ENCODE measurements around the gene ZDHHC22. TPM values are rescaled to one million over a fixed set of nuclear protein-coding genes. Genes with fewer than 3 reads are reported as not detected.

The ZDHHC22 gene
- total and polyA plus RNA-seq, 2 of the 13 experiments (the other 11 are each of a cell fraction or from before 2014, with no cell fraction given), result not detected

- TF ChIP-seq, protein P1, sequence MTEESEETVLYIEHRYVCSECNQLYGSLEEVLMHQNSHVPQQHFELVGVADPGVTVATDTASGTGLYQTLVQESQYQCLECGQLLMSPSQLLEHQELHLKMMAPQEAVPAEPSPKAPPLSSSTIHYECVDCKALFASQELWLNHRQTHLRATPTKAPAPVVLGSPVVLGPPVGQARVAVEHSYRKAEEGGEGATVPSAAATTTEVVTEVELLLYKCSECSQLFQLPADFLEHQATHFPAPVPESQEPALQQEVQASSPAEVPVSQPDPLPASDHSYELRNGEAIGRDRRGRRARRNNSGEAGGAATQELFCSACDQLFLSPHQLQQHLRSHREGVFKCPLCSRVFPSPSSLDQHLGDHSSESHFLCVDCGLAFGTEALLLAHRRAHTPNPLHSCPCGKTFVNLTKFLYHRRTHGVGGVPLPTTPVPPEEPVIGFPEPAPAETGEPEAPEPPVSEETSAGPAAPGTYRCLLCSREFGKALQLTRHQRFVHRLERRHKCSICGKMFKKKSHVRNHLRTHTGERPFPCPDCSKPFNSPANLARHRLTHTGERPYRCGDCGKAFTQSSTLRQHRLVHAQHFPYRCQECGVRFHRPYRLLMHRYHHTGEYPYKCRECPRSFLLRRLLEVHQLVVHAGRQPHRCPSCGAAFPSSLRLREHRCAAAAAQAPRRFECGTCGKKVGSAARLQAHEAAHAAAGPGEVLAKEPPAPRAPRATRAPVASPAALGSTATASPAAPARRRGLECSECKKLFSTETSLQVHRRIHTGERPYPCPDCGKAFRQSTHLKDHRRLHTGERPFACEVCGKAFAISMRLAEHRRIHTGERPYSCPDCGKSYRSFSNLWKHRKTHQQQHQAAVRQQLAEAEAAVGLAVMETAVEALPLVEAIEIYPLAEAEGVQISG (CRISPR knock-in tag; IDR thresholded peaks at IDR 0.05), result peak; percentile 30; the same call in 1 of the 2 replicates
- TF ChIP-seq ZNF850 (CRISPR knock-in tag; conservative IDR thresholded peaks at IDR 0.05) (no peak), ZFP90 (CRISPR knock-in tag; IDR thresholded peaks at IDR 0.05; ENCODE audit: borderline replicate concordance) (no peak), ZFP36L2 (CRISPR knock-in tag; IDR thresholded peaks at IDR 0.05) (no peak), MED1 (CRISPR knock-in tag; IDR thresholded peaks at IDR 0.05) (no peak), ZNF34 (CRISPR knock-in tag; IDR thresholded peaks at IDR 0.05; ENCODE audit: borderline replicate concordance) (no peak), EP300 (IDR thresholded peaks at IDR 0.05; ENCODE audit: low read depth in 2 of 2, low read length in 2 of 2) (no peak), EP300 (CRISPR knock-in tag; IDR thresholded peaks at IDR 0.05; ENCODE audit: borderline replicate concordance) (no peak), RFX5 (IDR thresholded peaks at IDR 0.05; ENCODE audit: low read depth, low read length) (no peak), ZNF142 (CRISPR knock-in tag; IDR thresholded peaks at IDR 0.05) (no peak), ZNF749 (CRISPR knock-in tag; IDR thresholded peaks at IDR 0.05; ENCODE audit: borderline replicate concordance) (no peak)
- TF ChIP-seq, protein P2, sequence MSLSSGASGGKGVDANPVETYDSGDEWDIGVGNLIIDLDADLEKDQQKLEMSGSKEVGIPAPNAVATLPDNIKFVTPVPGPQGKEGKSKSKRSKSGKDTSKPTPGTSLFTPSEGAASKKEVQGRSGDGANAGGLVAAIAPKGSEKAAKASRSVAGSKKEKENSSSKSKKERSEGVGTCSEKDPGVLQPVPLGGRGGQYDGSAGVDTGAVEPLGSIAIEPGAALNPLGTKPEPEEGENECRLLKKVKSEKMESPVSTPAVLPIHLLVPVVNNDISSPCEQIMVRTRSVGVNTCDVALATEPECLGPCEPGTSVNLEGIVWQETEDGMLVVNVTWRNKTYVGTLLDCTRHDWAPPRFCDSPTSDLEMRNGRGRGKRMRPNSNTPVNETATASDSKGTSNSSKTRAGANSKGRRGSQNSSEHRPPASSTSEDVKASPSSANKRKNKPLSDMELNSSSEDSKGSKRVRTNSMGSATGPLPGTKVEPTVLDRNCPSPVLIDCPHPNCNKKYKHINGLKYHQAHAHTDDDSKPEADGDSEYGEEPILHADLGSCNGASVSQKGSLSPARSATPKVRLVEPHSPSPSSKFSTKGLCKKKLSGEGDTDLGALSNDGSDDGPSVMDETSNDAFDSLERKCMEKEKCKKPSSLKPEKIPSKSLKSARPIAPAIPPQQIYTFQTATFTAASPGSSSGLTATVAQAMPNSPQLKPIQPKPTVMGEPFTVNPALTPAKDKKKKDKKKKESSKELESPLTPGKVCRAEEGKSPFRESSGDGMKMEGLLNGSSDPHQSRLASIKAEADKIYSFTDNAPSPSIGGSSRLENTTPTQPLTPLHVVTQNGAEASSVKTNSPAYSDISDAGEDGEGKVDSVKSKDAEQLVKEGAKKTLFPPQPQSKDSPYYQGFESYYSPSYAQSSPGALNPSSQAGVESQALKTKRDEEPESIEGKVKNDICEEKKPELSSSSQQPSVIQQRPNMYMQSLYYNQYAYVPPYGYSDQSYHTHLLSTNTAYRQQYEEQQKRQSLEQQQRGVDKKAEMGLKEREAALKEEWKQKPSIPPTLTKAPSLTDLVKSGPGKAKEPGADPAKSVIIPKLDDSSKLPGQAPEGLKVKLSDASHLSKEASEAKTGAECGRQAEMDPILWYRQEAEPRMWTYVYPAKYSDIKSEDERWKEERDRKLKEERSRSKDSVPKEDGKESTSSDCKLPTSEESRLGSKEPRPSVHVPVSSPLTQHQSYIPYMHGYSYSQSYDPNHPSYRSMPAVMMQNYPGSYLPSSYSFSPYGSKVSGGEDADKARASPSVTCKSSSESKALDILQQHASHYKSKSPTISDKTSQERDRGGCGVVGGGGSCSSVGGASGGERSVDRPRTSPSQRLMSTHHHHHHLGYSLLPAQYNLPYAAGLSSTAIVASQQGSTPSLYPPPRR (CRISPR knock-in tag; IDR thresholded peaks at IDR 0.05; ENCODE audit: borderline replicate concordance), result no peak
These were observed 1.8 kb downstream of the ZDHHC22 start (continued) for GRCh38 chr14:77139540-77140358.

Data from HepG2 (cell line).